Stimulated activated CD8-positive, alpha-beta memory T cell treated with anti-CD3 and anti-CD28 coated beads, Interleukin-15, amount 100 ng/mL, for 48 hours (primary cell): ENCODE measurements around the gene RSPH9.
"Not testable (repeated sequence)": the region's sequence is repeated elsewhere in the genome, so short reads cannot be mapped to it uniquely, and the experiment has no call there.

Experiments used
- DNase-seq, 2 donors: peaks; one replicate each; pipeline ENCODE4 v3.0.0-alpha.2; 2020; ENCODE audit warnings: low read depth in 2 of 2

The RSPH9 gene

DNA sequence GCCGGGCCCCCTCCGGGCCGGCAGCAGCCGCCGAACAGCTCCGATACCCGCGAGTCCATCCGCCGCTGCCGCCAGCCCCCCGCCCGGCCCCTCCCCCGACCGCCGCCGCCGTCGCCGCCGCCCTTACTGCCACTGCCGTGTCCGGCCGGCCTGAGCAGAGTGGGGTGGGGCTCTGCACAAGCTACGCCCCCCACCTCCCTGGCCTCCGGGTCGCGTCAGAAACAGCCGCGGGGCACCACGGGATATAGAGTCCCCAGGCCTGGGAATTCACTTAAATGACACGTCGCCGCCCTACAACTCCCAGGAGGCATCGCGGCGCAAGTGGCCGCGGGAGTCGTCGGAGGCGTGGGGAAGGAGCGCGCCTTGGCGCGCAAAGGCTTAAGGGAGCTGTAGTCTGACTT lies 15.7 kb upstream of the RSPH9 start, which contains the start of gene GTPBP2:
TSS of gene GTPBP2 (minus strand) at position 161 of the 401 bp plus-strand sequence. CDS start at position 59, 102 bp downstream.
- DNase-seq: peak; percentile 96

DNA sequence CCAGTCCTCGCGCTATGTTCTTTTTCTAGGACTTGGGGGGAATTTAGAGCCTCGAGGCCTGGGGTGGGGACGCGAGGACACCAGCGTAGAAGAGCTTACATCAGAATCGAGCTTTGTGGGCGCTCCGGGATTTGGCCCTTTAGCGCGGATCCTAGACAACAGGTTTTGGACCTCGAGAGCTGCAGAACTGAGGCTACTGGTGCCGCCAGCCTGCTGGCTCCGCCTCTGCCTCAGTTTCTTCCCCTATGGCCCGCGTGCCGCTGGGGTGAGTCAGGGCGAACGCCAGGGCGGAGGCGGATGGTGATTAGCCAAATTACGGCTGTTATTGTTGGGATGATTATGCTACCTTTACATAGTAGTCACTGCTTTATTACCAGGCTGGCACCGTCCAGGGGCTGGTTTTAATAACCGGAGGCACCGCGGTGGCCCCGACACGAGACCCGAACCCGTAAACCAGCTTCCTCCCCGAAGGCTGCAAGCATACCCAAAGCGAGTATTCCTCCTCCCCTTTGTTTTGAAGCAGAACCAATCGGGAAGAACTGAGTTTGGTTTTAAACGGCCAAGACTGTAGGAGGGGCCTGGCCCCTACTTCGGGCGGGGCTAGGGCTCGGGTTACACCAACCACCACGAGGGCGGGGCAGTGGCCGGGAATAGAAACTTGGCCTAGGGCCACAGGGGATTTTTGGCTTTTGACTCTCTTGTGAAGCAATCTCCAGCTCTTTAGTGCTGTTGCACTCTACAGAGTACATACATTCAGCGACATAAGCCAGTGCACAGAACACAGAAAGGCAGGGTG lies 15.1 kb upstream of the RSPH9 start:
- peak; percentile 87 to 91 for DNase-seq

DNA sequence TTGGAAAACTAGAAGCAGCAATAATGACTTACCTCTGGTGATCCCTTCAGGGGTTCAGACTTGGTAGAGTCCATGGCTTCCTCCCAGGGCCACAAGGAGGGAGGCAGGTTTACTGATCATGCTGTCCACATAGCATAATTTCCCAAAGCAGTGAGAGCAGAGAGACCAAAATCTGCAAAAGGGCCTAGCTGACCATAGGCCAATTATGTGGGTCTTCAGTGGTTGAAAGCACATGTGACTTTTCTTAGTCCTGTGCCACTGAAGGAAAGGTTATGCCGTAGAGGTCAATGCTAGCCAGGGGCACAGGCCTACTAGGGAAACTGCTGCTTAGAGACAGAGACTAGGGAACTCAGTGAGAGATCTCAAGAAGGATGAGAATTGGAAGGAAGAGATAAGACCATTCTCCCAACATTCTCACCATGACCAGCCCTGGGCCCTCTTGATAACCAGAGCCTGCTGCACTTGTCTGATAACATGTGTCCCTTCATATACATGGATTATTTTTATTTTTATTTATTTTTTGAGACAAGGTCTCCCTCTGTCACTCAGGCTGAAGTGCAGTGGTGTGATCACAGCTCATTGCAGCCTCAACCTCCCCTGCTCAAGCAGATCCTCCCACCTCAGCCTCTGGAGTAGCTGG lies 13.7 kb upstream of the RSPH9 start:
- DNase-seq: no peak

DNA sequence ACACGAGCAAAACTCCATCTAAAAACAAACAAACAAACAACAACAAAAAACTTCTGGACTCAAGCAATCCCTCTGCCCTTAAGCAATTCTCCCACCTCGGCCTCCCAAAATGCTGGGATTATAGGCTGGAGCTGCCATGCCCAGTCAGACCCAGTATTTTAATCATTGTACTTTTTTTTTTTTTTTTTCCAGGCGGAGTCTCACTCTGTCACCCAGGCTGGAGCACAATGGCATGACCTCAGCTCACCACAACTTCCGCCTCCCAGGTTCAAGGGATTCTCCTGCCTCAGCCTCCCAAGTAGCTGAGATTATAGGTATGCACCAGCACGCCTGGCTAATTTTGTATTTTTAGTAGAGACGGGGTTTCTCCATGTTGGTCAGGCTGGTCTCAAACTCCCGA lies 11.8 kb upstream of the RSPH9 start:
- DNase-seq: not testable (repeated sequence)

GRCh38 chr6:43634702-43635303 lies 10.0 kb upstream of the RSPH9 start:
- no peak for DNase-seq

GRCh38 chr6:43635387-43636307 lies 9.2 kb upstream of the RSPH9 start, which contains the start of gene MAD2L1BP:
Gene MAD2L1BP (plus strand): TSS chr6:43635840. CDS start chr6:43635876, 36 bp downstream.
- DNase-seq: peak; percentile 80 to 82

DNA sequence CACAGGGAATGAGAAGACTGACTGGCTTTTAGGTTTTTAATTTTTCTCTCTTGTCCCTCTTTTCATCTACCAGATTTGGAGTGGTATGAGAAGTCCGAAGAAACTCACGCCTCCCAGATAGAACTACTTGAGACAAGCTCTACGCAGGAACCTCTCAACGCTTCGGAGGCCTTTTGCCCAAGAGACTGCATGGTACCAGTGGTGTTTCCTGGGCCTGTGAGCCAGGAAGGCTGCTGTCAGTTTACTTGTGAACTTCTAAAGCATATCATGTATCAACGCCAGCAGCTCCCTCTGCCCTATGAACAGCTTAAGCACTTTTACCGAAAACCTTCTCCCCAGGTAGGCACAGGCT lies 8.6 kb upstream of the RSPH9 start:
- no peak for DNase-seq

DNA sequence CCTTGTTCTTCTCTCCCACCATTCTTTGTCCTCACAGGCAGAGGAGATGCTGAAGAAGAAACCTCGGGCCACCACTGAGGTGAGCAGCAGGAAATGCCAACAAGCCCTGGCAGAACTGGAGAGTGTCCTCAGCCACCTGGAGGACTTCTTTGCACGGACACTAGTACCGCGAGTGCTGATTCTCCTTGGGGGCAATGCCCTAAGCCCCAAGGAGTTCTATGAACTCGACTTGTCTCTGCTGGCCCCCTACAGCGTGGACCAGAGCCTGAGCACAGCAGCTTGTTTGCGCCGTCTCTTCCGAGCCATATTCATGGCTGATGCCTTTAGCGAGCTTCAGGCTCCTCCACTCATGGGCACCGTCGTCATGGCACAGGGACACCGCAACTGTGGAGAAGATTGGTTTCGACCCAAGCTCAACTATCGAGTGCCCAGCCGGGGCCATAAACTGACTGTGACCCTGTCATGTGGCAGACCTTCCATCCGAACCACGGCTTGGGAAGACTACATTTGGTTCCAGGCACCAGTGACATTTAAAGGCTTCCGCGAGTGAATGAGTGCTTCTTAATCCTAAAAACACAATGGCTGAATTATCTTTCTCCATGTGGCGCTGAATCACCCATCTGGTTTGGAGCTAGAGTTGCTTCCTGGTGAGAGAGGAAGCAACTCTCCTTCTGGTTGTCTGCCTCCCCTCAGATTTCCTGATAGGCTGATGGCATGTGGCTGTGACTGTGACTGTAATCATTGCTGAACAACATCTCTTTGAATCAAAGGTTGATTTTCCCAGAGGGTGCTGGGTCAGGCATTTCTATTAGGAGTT lies 4.6 kb upstream of the RSPH9 start:
- DNase-seq: no peak

- no peak for DNase-seq
Observed at GRCh38 chr6:43645613-43645964, 753 bp downstream of the RSPH9 start.

GRCh38 chr6:43647613-43648012 lies 2.8 kb downstream of the RSPH9 start:
- DNase-seq: no peak

DNA sequence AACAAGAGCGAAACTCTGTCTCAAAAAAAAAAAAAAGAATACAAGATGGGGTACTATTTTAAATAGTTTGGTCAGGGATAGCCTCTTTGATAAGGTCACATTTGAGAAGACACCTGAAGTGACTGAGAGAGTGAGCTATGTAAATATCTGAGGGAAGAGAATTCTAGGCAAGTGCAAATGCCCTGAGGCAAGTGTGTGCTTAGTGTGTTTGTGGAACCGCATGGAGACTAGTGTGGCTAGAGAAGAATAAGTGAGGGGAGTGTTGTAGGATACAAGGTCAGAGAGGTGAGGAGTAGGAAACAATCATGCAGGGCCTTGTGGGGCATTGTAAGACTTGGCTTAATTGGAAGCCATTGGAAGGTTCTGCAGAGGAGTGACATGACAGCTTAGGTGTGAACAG lies 3.4 kb downstream of the RSPH9 start:
- DNase-seq: no peak

DNA sequence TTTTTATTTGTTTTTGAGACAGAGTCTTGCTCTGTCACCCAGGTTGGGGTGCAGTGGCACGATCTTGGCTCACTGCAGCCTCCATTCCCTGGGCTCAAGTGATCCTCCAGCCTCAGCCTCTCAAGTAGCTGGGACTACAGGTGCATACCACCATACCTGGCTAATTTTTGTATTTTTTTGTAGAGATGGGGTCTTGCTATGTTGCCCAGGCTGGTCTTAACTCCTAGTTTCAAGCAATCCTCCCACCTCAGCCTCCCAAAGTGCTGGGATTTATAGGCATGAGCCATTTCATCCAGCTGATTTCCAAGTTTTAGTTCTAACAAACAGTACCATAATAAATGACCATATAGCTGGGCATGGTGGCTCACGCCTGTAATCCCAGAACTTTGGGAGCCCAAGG lies 8.0 kb downstream of the RSPH9 start:
- not testable (repeated sequence) for DNase-seq

- no peak for DNase-seq
Observed at GRCh38 chr6:43657221-43657802, 12.5 kb downstream of the RSPH9 start.

DNA sequence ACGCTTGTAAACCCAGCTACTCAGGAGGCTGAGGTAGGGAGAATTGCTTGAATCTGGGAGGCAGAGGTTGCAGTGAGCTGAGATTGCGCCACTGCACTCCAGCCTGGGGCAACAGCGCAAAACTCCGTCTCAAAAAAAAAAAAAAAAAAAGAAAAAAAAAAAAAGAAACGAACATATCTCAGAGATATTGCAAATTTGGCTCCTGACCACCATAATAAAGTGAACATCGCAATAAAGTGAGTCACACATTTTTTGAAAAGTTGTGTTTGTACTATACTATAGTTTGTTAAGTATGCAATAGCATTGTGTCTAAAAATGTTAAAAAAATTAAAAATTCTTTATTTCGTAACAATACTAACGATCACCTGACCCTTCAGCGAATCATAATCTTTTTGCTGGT lies 13.3 kb downstream of the RSPH9 start:
- DNase-seq: no peak

- not testable (repeated sequence) for DNase-seq
Observed at GRCh38 chr6:43662948-43663347, 18.1 kb downstream of the RSPH9 start.

GRCh38 chr6:43665376-43665775 lies 20.5 kb downstream of the RSPH9 start:
- DNase-seq: no peak

- DNase-seq: no peak
Observed at GRCh38 chr6:43666196-43666920, 21.5 kb downstream of the RSPH9 start.

- peak; percentile 57 to 68 for DNase-seq
Observed at GRCh38 chr6:43667245-43668150, 22.7 kb downstream of the RSPH9 start.
